LoVo (cell line): ENCODE measurements around the gene RPL29.

ENCODE experiments used
- DNase-seq: peaks from one replicate; pipeline ENCODE4 v3.0.0-alpha.2; 2016; ENCODE audit warnings: low spot score

RPL29 gene

DNA sequence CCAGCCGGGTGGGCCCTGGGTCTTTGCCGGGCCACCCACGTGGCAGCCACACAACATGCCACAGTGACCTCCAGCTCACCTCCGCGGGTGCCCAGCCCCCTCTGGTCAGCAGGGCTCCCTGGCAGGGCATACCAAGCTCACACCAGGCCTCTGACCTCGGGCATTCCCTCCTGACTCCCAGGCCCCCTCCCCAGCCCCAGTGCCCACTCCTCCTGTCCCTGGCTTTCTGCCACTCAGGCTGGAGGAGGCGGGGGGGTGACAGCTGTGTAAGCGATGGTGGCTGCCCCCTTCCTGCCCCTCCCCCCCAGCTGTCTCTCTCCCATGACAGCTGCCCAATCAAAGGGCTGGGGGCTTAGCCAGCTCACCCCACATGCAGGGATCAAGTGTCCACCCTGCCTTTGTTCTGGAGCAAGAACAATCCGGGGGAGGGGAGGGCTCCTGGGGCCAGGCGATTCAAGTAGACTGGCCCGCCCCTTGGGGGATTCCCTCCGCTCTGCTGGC is 31.7 kb downstream of the RPL29 start:
- no peak for DNase-seq

DNA sequence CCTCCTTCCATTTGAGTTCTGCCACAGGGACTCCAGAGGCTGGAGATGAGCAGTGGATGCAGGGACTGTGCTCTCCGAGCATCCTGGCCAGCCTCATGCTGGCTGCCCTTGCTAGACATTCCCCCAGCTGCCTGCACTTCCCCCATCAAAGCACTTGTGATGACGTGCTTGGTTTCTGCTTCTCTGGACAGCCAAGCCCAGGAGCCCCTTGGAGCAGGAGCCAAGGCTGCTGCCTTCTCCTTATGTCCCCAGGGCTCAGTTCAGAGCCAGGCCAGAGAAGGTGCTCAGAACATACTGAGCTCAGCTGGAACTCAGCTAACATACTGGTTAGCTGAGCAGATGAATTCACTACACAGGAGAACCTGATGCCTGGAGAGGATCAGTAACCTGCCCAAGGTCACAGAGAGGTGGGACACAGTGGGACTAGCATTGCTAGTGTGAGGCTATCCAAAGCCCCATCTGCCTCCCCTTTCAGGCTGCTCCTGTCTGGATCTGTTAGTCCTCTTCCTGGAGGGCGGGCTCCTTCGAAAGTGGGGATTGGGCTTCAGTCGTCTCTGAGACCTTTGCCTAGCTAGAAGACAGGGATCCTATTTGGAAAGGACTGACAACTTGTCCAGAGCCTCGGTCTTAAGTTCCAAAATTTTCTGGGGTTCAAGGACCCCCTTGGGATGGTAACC is 32.7 kb downstream of the RPL29 start:
- no peak for DNase-seq

DNA sequence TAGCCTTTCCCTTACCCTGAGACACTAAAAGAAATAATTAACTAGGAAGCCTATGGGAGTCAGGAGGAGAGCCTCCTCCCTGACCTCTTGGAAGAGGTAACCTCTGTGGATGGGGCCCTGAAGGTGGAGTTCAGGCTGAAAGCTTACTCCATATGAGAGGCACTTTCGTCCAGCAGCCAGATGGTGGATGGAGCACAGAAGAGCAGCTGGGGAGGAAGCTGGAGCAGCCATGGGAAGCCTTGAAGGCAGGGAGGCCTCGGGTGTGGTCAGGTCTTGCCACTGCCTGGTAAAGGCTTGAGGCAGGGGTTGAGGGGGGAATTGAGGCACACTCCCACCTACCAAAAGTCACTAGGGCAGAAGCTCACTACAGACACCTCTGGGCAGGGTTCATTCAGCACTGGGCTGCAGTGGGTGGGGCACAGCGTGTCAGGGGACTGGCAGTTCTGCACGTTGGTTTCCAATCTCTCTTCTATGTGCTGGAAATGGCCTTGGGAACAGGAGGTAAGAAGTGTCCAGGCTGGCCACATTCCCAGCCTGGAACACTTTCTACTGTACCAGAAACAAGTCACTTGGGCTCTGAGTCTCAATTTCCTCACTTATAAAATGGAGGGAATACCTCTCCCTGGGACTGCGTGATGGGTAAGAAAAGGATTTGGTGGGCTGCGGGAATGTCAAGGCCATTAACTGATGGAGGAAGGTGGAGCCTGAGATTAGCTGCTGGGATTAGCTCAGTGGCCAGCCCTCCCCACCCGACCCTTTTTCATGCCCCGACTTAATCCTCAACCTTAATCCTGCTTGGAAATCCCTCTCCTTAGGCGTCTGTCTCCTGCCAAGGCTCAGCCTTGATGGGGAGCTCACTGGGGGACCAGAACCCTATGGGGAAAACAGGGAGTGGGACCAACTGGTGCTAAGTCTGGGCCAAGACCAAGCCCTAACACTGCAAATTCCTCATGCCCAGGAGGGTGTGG is 33.8 kb downstream of the RPL29 start:
- DNase-seq = no peak

DNA sequence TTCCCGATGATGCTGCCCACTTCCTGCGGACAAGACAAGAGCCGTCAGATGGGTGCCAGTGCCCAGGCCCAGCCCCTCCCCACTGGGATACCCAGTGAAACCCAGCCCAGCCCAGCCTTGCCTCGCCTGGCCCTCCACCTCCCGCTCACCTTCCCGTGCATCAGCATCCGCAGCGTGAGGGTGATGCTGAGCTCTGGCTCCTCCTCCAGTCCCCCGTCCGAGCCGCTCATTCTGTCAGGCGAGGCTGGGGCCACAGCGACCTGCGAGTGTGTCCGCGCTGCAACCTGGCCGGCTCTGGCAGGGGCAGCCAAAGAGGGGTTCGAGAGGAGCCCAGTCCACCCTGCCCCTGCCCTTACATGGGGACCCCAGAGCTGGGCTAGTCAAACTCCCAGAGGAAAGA is 34.7 kb downstream of the RPL29 start:
- DNase-seq = no peak

DNA sequence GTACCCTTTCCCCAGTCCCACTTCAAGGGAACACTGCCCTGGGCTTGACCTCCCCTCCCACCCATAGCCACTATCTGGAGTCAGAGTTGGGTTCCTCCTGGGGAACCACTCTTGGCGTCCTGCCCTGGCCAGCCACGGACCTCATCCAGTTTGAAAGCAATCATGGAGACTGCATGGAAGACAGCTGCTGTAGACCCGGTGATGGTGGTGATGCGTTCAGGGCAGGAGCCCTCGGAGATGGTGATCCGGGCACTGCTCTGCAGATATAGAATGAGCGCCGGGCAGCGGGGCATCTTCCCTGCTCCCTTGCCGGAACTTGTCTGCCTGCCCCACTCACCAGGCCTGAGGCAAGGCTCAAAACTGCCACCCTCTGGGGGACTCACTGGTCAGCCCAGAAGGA is 35.3 kb downstream of the RPL29 start:
- DNase-seq = no peak

DNA sequence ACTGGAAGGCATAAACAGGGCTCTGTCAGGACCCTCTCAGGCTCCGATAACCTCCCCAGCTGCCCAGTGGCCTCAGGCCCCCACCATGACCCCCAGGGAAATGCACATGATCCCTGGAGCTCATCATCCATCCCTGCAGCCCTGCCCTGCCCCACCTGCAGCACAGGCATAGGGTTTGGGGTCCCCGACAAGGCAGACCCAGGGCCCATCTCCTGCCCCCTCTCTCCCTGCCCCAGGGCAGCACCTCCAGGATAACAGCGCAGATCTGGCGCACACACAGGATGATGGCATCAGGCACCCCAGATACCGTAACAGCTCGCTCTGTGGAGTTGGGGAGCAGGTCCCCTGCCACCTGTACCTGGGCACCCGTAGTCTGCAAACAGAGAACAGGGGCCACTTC is 36.0 kb downstream of the RPL29 start:
- DNase-seq = no peak

DNA sequence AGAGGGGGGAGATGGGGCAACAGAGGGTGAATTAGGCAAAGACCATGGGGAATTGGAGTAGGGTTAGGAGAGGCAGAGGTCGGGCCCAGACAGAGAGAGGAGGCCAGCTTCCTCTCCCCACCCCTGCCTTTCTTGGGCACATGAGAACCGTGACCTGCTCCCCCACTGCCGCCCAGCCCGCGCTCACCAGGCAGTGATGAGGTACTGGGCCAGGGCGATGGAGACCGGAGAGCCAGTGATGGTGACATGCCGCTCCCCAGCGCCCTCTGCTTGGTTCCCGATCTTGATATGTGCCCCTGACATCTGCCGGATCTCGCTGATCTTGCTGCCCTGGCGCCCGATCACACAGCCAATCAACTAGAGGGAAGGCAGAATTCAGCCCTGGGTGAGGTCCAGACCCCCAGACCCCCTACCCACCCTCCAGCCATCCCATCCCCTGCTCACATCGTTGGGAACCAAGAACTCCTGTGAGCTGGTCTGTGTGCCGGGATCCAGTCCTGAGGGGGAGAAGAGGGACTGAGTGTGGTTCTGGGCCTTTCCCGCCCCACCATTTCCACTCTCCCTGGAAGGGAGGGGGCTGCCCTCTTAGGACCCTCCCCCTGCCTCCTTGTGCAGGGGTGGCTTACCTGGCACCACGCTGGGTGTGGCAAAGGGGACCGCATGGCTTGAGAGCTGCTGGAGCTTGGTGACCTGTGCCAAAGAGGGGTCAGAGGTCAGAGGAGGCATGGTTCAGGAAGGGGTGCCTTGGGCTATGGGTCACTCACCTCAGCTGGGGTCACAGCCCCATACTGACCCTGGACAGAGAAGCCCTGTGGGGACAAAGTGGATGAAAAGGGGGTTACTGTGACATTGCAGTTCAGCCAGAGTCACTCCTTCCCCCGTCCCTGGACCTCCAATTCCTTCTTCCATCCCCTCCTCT is 36.8 kb downstream of the RPL29 start:
- DNase-seq = no peak

DNA sequence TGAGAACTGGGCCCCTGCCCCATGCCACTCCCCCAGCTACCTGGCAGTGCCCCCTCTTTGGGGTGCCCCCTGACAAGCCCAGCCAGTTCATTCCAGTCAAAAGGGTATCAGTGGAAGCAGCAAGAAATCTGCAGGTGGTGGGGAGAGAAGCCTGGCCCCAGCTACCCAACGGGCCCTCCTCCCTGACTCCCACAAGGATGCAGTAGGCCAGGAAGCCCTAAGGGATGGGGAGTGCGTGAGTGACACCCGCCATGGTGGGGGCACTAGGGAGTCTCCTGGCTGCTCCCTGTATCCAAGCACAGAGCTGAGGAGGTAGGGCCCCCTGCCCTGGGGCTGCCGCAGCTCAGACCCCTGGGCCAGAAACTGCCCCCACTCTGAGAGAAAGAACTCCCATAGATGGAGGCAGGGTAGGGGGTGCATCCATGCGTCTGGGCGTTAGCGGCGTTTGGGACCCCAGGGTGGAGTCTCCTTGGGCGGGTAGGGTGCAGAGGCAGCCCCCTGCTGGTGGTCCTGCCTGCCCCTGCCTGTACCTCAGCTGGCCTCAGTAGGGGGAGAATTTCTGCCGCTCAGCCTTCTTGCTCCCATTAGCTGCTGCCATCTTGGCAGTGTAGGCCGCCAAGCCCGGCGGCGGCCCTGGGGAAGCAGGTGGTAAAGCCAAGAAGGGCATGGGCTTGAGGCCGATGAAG is 38.0 kb downstream of the RPL29 start:
- DNase-seq = no peak

DNA sequence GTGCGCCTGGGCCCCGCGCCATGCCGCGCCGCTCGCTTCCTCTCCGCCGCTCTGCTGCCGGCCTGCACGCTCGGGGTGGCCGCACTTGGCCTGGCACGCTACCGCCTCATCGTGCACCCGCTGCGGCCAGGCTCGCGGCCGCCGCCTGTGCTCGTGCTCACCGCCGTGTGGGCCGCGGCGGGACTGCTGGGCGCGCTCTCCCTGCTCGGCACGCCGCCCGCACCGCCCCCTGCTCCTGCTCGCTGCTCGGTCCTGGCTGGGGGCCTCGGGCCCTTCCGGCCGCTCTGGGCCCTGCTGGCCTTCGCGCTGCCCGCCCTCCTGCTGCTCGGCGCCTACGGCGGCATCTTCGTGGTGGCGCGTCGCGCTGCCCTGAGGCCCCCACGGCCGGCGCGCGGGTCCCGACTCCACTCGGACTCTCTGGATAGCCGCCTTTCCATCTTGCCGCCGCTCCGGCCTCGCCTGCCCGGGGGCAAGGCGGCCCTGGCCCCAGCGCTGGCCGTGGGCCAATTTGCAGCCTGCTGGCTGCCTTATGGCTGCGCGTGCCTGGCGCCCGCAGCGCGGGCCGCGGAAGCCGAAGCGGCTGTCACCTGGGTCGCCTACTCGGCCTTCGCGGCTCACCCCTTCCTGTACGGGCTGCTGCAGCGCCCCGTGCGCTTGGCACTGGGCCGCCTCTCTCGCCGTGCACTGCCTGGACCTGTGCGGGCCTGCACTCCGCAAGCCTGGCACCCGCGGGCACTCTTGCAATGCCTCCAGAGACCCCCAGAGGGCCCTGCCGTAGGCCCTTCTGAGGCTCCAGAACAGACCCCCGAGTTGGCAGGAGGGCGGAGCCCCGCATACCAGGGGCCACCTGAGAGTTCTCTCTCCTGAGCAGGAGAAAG is 39.6 kb downstream of the RPL29 start:
- no peak for DNase-seq

DNA sequence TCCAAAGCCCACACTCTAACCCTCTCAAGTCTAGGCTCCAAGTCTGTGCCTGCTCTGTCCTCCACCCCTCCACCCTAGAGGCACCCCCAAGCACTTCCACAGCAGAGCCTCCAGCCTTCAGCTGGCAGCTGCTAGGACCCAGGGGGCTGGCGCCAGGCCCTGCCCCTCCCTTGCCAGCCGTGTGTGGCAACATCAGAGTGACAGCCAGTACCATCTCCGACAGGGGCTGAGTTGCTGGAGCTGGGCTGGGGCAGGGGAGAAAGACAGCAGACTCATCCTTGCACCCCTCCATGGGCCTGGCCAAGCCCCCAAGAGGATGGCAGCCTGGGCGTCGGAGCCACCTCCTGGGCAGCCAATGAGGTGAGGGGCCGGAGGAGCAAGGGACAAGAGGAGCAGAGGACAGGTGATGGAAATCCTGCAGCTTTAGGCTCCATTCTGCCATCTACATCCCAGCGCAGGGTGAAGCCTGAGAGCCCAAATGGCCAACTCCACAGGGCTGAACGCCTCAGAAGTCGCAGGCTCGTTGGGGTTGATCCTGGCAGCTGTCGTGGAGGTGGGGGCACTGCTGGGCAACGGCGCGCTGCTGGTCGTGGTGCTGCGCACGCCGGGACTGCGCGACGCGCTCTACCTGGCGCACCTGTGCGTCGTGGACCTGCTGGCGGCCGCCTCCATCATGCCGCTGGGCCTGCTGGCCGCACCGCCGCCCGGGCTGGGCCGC is 40.4 kb downstream of the RPL29 start, which contains the start of gene GPR62:
Gene GPR62, plus strand, starts transcription at position 207 of the 718 bp plus-strand sequence. Its CDS starts 272 bp downstream, at position 479.
- DNase-seq = no peak

DNA sequence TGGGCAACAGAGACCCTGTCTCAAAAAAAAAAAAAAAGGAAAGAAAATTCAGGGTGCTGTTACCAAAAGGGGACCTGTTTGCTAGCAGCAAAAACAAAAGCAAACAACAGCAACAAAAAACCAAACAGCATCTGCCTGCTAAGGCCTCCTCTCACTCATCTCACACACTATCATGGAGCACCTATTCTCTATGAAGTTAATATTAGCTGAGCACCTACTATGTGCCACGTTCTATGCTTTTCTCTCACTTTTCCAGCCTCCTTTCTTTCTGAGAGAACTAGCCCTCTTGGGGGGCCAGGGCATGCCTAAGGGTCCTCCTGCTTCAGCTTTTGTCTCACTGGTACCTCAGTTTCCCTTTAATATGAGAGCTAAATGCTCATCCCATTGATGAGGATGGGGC is 41.0 kb downstream of the RPL29 start:
- DNase-seq = no peak

DNA sequence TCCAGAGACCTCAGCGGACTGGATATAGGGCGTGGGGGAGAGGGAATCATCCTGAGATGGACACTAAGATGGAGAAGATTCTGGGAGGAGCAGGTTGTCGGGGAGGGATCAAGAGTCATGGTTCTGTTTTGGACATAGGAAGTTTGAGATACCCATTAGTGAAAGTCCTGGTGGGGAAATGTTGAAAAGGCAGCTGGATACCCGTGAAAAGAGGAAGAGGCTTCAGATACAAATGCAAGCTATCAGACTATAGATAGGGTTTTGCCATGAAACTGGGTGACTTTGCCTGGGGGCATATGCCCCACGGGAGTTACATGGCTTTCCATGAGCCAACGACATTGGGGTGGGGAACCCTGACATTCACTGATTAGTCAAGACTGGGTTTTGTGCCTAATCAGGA is 41.6 kb downstream of the RPL29 start:
- no peak for DNase-seq

DNA sequence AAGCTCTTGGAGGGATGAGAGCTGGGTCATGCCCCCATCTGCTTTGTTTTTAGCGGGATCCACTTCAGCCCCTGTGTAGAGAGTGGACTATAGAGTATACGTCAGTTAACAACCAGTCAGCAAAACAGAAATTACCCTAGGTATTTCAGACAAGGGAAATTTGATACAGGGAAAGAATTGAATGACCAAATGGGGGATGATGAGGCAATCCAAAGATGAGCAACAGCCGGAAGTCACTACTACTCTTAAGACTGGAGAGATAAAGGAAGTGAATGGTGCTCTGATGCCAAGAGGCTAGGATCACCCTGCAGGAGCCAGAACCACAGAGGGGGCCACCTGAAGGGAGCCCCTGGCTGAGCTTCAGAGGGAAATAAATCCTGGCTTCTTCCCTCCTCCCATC is 42.2 kb downstream of the RPL29 start:
- no peak for DNase-seq

DNA sequence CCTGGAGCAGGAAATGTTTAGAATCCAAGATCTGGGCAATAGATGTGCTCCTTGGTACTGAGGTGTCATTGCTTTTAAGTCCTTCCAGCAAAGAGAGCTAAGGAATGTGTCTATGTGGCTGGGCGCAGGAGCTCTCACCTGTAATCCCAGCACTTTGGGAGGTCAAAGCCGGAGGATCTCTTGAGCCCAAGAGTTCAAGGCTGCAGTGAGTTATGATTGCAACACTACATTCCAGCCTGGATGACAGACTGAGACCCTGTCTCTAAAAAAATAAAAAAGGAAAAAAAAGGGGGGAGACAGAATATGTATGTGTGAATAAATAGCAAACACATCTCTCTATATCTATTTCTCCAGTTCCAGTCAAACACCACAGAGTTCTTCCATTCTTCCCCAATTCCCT is 44.8 kb downstream of the RPL29 start:
- DNase-seq = no peak

DNA sequence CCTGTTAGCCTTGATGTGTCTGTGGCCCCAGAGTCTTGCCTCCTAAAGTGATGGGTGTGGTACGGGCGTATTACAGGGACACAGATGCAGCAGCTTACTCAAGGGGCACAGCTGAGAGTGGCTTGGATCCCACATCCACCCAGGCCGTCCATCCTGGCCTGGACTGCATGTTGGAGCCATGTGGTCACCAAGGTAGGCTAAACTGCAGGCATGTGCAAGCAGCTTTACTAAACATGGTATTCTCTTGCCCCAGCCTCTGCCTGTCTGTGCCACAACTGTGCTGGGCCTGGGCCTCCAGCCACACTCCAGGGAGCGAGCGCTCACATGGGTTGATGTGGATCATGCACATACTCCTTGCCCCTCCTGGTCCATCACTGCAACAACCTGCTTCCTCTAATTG is 46.6 kb downstream of the RPL29 start:
- DNase-seq = no peak

DNA sequence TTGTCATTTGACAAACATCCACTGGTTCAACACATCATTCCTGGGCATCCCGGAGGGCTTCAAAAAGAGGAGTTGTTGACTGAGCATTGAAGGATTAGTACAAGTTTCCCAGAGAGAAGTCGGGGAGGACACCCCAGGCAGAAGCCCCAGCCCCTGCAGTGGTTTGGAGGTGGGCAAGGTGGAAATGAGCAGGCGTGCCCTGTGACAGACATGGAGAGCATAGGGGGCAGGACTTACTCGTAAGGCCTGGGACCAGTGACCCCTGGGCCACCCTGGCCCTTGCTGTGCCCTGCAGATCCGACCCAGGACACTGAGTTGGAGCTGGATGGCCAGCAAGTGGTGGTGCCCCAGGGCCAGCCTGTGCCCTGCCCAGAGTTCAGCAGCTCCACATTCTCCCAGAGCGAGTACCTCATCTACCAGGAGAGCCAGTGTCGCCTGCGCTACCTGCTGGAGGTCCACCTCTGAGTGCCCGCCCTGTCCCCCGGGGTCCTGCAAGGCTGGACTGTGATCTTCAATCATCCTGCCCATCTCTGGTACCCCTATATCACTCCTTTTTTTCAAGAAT is 47.6 kb downstream of the RPL29 start:
- DNase-seq = no peak

DNA sequence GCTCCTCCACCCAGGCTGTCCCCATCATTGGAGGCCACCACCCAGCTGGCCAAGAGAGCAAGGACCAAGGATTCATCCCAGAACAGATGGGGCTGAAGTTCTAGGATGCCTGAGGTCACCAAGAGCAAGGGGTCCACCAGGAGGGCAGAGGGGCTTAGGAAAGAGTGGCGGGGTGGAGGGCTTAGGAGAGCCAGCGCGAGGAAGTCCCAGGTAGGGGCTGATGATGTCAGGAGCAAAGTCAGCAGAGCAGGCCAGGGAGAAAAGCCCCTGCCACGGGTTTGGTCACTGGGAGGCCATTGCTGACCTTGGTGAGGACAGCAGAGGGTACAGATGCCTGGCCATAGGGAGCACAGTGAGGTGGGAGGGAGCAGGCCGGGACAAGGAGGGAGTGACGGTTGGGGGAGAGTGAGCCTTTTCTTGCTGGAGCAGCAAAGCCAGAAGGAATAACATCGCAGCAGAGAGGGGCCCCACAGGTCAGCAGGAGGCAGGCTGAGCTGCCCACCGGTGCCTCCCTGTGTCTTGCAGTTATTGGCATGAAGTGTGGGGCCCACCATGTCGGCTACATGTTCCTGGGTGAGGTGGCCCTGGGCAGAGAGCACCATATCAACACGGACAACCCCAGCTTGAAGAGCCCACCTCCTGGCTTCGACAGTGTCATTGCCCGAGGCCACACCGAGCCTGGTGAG is 48.3 kb downstream of the RPL29 start:
- DNase-seq = no peak

DNA sequence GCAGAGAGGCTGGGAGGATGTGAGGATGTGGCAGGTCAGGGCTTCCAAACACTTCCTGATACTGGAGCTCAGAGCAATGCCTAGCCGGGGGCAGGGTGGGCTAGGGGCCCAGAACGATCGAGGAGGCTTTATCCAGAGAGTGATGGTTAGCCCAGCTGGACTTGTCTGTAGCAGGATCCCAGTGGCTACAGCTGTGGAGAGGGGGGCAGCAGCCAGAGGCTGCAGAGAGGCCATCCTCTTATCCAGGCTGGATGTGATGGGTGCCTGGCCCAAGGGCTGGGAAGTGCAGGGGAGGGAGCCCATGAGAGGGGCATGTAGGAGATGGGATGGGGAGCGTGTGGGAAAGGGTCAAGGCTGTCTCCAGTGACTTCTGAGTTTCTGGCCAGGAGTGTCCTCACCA is 48.9 kb downstream of the RPL29 start:
- no peak for DNase-seq
